ENCODE data around the gene SLC19A1. TPM values are rescaled to one million over a fixed set of nuclear protein-coding genes. Genes with fewer than 3 reads are reported as not detected.
"Not testable (repeated sequence)": the region's sequence is repeated elsewhere in the genome, so short reads cannot be mapped to it uniquely, and the experiment has no call there.

SLC19A1 gene
- total RNA-seq, 3 donors from 2014 or later = 5.6 to 6.7 (median 6.6) TPM

GRCh38 chr21:45504021-45504515 lies 38.2 kb downstream of the SLC19A1 start:
- no peak for DNase-seq (ENCODE audit: low spot score in 2 of 2)
- intact Hi-C loops (cut with DNase I; ENCODE audit: low total_unique reads) = no loop called here
- H3K4me3 ChIP-seq = no peak overlapping the region
- H3K36me3 ChIP-seq = no peaks in the 10 kb centered on the region
- H3K9me3 ChIP-seq = no peaks in the 10 kb centered on the region
- no peak overlapping the region for H3K27ac ChIP-seq
- H3K4me1 ChIP-seq = no peaks in the 10 kb centered on the region
- no peak for TF ChIP-seq POLR2AphosphoS5 (IDR thresholded peaks at IDR 0.05)
- TF ChIP-seq POLR2A (IDR thresholded peaks at IDR 0.05) = no peak
- TF ChIP-seq CTCF (IDR thresholded peaks at IDR 0.05) = no peak
- H3K27me3 ChIP-seq = no peaks in the 10 kb centered on the region

- H3K9me3 ChIP-seq; H3K4me3 ChIP-seq; DNase-seq (ENCODE audit: low spot score in 2 of 2); H3K4me1 ChIP-seq; intact Hi-C loops (cut with DNase I; ENCODE audit: low total_unique reads); H3K27me3 ChIP-seq; H3K36me3 ChIP-seq; H3K27ac ChIP-seq: not testable (repeated sequence)
Measured at GRCh38 chr21:45503226-45503625, 39.0 kb downstream of the SLC19A1 start.

GRCh38 chr21:45502600-45502999 lies 39.6 kb downstream of the SLC19A1 start:
- DNase-seq (ENCODE audit: low spot score in 2 of 2) = no peak

GRCh38 chr21:45502006-45502345 lies 40.3 kb downstream of the SLC19A1 start:
- Histone ChIP-seq H3K36me3 (no peaks in the 10 kb centered on the region), H3K27me3 (no peaks in the 10 kb centered on the region), H3K9me3 (no peaks in the 10 kb centered on the region), H3K4me3 (no peak overlapping the region), H3K27ac (no peak overlapping the region), H3K4me1 (no peaks in the 10 kb centered on the region)
- no peak for TF ChIP-seq POLR2AphosphoS5 (IDR thresholded peaks at IDR 0.05)
- no peak for TF ChIP-seq POLR2A (IDR thresholded peaks at IDR 0.05)
- TF ChIP-seq CTCF (IDR thresholded peaks at IDR 0.05) = no peak
- DNase-seq (ENCODE audit: low spot score in 2 of 2) = no peak
- intact Hi-C loops (cut with DNase I; ENCODE audit: low total_unique reads) = no loop called here

More at GRCh38 chr21:45502600-45502999, 39.6 kb downstream of the SLC19A1 start:
- Histone ChIP-seq H3K27ac (no peak overlapping the region), H3K9me3 (no peaks in the 10 kb centered on the region), H3K27me3 (no peaks in the 10 kb centered on the region), H3K4me3 (no peak overlapping the region), H3K4me1 (no peaks in the 10 kb centered on the region), H3K36me3 (no peaks in the 10 kb centered on the region)
- TF ChIP-seq POLR2A (IDR thresholded peaks at IDR 0.05) (no peak), POLR2AphosphoS5 (IDR thresholded peaks at IDR 0.05) (no peak), CTCF (IDR thresholded peaks at IDR 0.05) (no peak)
- intact Hi-C loops (cut with DNase I; ENCODE audit: low total_unique reads) = no loop called here

DNA sequence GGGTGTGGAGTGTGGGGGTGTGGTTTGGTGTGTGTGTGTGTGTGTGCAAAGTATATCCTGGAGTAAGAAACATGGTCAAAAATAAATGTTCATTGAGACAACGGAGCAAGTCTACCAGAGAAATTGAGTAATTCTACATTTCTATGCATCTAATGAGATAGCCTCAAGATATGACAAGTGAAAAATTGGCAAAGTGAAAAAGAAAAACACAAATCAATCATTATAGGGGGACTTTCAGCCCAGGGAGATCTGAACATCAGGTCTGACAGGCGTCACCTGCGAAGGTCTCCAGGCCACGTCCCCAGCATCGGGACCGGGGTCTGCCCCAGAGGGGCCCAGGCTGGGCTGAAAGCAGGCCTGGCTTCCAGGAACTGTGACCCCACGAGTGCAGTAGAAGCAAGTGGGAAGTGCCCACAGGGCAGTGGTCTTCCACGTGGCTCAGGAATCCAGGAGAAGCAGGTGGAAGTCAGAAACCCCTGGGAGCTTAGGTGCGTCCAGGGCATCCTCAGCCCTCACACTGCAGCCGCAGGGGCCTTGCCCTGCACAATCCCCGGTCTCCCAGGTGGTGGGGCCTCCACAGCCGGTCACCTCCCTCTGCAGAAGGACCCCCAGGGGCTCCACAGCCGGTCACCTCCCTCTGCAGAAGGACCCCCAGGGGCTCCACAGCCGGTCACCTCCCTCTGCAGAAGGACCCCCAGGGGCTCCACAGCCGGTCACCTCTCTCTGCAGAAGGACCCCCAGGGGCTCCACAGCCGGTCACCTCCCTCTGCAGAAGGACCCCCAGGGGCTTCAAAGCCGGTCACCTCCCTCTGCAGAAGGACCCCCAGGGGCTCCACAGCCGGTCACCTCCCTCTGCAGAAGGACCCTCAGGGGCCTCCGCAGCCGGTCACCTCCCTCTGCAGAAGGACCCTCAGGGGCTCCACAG lies 40.9 kb downstream of the SLC19A1 start:
- intact Hi-C loops (cut with DNase I; ENCODE audit: low total_unique reads); H3K4me3 ChIP-seq; H3K4me1 ChIP-seq; H3K9me3 ChIP-seq; H3K36me3 ChIP-seq; DNase-seq (ENCODE audit: low spot score in 2 of 2); H3K27me3 ChIP-seq; H3K27ac ChIP-seq: not testable (repeated sequence)

GRCh38 chr21:45499970-45500577 lies 42.2 kb downstream of the SLC19A1 start:
- no peak for TF ChIP-seq POLR2A (IDR thresholded peaks at IDR 0.05)
- no peak for TF ChIP-seq CTCF (IDR thresholded peaks at IDR 0.05)
- no peak for TF ChIP-seq POLR2AphosphoS5 (IDR thresholded peaks at IDR 0.05)
- H3K27me3 ChIP-seq = no peaks in the 10 kb centered on the region
- H3K27ac ChIP-seq = no peak overlapping the region
- no peaks in the 10 kb centered on the region for H3K9me3 ChIP-seq
- H3K4me1 ChIP-seq = no peaks in the 10 kb centered on the region
- H3K36me3 ChIP-seq = no peaks in the 10 kb centered on the region
- no peak overlapping the region for H3K4me3 ChIP-seq
- no peak for DNase-seq (ENCODE audit: low spot score in 2 of 2)
- intact Hi-C loops (cut with DNase I; ENCODE audit: low total_unique reads) = no loop called here
